GM19025 (cell line): ENCODE data around the gene ZNF32.

Source experiments
- ATAC-seq: cut with Tn5 transposase; IDR thresholded peaks from one replicate; pipeline ENCODE4 v1.9.1; 2021; ENCODE audit warnings: mild to moderate bottlenecking, low read depth, moderate library complexity; ENCODE audit not compliant: unreplicated experiment

ZNF32 gene

DNA sequence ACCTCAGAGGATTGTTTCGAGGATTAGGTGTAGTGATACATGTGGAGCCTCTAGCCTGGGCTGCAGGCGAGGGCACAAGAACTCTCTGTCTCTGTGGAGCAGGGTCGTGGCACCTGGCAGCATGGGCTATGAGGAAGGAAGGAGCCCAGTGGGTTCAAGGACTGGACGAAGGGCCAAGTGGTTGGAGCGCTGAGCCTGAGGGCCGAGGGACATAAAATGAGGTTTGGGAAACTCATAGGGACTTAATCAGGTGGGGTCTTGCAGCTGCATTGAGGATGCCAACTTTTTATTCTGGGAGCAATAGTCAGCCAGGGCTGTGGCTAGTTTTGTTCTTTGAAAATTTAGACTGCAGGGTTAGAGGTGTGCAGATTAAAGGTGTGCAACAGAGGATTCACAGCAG is 33.0 kb upstream of the ZNF32 start:
- ATAC-seq, result no peak

DNA sequence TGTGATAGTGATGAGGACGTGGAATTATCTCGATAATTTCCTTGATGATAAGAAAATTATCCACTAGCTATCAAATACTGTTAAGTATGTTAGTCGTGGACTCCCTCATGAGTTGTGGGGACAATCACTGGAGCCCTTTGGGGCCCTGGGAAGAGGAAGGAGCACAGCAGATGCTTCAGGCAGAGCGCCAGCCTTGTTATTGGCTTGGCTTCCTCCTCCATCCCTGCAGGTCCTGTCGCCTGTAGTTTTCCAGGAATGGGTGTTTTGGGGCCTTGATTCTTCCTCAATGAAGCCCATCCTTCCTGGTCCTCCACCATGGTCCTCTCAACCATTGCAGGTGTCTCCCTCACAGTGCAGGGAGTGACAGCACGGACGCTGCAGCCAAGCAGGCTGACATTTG is 32.5 kb upstream of the ZNF32 start:
- ATAC-seq, result no peak

- ATAC-seq, result no peak
Observed at GRCh38 chr10:43680035-43680434, 31.4 kb upstream of the ZNF32 start.

DNA sequence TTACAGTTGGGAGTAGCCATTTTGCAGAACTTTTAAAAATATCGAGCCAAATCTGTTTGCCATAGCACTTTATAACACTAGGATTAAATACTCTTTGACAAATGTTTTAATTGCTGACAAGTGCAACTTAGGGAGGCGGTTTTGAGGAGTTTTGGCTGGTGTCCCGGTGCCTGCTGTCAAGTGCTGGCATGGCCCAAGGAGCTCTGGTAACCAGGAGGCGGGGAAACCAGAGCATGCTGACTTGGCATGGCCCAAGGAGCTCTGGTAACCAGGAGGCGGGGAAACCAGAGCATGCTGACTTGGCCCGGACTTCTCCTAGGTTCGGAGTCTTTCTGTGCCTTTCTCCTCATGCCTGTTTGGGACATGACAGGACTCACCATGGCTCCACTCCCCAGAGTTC is 30.8 kb upstream of the ZNF32 start:
- ATAC-seq, result no peak

GRCh38 chr10:43678654-43679053 is 30.0 kb upstream of the ZNF32 start:
- ATAC-seq, result no peak

GRCh38 chr10:43676901-43677300 is 28.2 kb upstream of the ZNF32 start:
- no peak for ATAC-seq

DNA sequence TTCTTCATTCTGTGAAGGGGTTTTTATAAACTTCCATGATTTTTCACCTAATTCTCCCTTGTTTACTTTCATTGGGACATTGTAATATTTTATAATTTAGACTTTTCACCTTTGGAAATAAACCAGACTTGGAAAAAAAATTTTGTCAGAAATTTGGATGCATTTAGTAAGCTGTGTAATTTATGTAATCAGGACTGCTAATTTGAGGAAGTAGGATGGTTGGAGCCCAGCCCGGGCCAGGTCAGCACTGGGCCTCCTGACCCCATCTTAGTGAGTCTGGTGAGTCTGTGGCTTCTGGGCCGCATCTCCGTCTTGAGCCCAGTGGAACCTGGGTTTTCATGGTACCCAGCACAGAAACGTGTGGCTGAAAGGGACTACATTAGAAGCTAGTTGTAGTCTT is 27.6 kb upstream of the ZNF32 start:
- no peak for ATAC-seq

DNA sequence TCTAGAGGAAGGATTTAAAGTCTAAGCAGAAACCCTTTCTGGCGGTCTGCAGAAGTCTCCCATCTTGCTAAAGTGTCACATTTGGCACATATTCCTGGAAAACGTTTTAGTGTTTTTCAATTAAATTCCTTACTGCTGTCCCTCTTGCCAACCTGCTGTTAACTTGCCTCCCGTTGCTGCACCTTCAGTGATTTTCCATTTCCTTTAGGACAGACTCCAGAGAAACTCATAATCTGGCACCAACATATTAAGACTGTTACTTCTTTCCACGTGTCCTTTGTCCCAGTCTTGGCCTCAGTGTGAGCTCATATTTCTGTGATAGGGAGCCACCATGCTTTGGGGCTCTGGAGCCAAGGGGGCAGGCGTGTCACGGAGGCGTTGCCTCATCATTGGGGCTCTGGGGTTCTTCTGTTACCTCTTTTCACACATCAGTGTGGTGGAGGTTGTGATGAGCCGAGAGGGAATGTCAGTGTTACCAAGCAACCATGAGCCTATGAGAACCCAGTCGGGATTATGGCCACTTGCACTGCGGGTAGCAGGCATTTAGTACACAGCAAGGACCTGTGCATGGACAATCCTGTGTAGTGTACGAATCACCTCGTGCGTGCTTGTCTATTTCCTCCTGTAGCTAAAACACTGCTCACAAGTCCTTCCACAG is 26.0 kb upstream of the ZNF32 start:
- ATAC-seq, result no peak

DNA sequence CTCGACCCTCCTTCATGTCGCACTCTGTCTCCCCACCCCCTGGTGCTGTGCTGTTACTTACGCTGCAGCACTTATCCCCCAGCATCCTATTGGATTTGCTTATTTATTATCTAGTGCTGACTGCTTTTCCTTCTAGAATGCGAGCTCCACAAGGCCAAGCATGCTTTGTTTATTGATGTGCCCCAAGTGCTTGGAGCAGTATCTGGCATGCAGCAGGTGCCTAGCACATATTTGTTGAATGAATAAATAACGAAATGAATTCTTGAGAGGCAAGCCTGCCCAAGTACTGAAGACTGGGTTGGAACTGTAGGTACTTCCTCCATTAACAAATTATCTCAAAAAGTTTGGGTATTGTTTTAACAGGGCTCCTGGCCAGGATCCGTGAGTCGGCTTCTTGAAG is 24.8 kb upstream of the ZNF32 start:
- no peak for ATAC-seq

DNA sequence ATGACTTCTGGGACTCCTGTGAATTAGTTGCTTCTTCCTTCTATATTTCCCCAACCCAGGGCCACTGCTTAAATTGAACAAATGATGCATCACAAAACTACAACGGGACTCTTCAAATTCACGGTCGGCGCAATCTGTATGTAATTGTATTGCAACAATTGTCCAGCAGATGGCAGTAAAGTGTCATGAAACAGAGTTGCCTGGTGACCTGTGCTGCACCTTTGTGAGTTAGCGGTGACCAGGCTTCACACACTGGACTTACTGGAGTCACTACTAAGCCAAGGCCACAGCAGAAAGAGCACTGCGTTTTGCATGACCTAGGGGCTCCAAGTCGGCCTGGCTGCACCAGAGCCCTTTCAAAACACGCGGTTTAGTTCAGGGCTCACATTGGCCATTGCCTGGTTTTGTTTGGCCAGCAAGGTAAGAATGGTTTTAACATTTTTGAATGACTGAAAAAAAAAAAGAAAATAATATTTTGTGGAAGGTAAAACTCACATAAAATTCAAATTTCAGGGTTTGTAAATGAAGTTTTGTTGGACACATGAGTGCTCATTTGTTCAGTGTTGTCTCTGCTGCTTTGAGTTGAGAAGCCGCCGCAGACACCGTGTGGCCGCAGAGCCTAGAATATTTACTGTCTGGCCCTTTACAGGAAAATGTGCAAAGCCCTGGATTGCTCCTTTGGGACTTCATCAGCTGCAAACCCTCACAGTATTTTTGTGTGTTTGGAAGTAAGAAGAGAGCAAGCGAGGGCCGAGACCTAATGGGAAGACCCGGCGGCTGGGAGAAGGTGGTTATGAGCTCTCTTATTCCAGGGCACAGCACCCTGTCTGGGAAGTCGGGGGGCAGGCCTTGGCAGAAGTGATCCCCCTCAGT is 23.2 kb upstream of the ZNF32 start:
- ATAC-seq, result no peak

DNA sequence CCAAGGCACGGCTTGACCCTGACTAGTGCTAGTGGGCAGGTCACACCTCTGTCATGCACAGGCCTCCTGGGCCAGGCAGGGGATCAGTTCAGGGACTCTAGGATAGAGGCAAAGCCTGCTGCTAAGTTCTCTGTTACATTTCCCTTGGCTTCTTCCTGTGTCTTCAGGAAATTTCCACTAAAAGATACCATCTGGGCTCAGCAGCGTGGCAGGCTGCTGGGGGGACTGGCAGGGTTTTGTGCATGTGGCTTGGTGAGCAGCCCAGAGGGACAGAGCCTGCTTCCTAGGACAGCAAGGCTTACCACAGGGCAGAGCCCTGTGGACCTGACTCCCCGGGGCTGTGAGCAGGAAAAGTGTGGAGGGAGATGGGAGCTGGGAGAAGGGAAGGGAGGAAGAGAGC is 20.7 kb upstream of the ZNF32 start:
- ATAC-seq, result no peak

GRCh38 chr10:43667761-43668386 is 19.2 kb upstream of the ZNF32 start:
- ATAC-seq, result no peak

- no peak for ATAC-seq
Observed at GRCh38 chr10:43667317-43667731, 18.6 kb upstream of the ZNF32 start.

DNA sequence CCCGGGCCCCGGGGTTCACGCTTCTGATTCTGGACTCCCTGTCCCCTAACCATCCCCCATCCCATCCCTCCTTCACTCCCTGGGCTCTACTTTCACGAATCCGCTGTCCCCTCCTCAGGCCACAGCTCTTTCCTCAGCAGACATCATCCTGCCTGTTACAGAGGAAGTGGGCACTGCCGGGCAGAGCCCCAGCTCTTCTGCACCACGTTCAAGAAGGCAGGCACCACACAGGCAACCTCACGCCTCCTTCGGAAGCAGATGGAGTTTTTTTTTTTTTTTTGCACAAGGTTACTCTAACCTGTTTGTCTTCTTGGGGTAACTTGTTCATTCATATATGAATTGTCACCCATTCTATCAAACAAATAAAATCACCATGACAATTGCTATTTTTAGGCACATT is 17.9 kb upstream of the ZNF32 start:
- no peak for ATAC-seq

- no peak for ATAC-seq
Observed at GRCh38 chr10:43665054-43665453, 16.4 kb upstream of the ZNF32 start.

- no peak for ATAC-seq
Observed at GRCh38 chr10:43658227-43658626, 9.5 kb upstream of the ZNF32 start.

DNA sequence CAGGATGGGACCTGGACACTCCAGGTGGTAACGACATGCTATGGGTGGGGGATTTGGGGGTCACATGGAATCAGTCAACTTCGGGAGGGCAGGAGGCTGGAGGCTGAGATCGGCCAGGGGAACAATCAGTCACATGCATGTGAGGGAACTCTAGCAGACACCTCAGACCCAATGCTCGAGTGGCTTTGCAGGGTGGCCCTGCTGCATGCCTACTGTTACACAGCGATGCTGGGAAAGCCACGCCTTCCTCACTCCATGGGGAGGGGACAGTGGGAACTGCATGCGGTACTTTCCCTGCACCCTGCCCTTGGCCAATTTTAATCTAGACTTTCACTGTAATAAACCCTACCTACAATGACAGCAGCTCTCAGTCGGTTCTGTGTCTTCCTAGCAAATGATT is 6.6 kb upstream of the ZNF32 start:
- ATAC-seq, result no peak

DNA sequence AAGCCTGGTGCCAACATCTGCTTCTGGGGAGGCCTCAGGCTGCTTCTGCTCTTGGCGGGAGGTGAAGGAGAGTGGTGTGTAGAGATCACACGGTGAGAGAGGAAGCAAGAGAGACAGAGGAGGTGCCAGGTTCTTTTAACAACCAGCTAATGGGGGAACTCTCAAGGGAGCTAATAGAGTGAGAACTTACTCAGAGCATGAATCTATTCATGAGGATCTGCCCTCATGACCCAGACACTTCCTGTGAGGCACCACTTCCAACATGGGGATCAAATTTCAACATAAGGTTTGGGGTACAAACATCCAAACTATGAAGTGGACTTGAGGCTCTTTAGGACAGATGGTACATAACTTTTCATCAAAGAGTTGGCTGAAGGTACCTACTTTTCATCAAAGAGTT is 5.1 kb upstream of the ZNF32 start:
- no peak for ATAC-seq

DNA sequence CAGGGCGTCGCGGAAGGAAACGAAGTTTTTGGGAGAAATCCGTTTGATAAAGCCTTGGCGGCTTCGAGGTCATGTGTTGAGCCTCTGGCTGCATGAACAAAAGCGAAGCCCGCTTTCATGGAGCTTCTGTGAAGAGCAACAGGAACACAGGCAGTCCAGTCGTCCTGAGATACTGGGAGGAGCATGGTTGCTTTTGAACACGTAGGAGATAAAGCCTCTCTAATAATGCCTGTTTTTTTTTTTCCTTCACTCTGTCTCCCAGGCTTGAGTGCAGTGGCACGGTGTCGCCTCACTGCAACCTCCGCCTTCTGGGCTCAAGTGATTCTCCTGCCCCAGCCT is 473 bp upstream of the ZNF32 start:
- no peak for ATAC-seq

- no peak for ATAC-seq
Observed at GRCh38 chr10:43648095-43648397, 635 bp downstream of the ZNF32 start.

- no peak for ATAC-seq
Observed at GRCh38 chr10:43647576-43647975, 1.1 kb downstream of the ZNF32 start.

DNA sequence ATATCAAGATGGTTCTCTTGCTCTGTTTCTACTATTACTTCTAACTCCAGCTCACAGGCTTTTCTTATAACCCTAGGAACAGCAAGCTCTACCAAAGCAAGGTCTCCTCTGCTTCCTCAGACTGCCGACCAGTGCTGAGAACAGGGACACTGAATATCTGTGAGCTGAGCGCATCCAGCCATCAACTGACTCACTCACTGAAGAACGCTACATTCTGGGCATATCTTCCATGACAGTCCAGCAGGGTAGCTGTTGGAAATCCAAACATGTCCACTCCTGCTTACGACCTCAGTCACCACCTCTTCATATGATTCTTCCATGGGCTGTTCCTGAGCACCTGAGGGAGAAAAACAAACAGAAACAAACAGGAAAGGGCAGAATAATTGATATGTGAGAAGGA is 2.8 kb downstream of the ZNF32 start:
- no peak for ATAC-seq
